Mononuclear cell (primary cell): ENCODE results near the gene POLE4. TPM values are rescaled to one million over a fixed set of nuclear protein-coding genes. Genes with fewer than 3 reads are reported as not detected.

Experiments
- H3K27me3 ChIP-seq: 2 replicates; pipeline ENCODE4 v1.6.0; 2011; ENCODE audit warnings: low read length, control low read depth; ENCODE audit not compliant: insufficient read depth
- H3K4me1 ChIP-seq: 2 replicates; pipeline ENCODE4 v1.5.1; 2011; ENCODE audit warnings: mild to moderate bottlenecking, low read length, control low read depth; ENCODE audit not compliant: insufficient read depth
- H3K4me3 ChIP-seq: 2 replicates; pipeline ENCODE4 v1.5.1; 2011; ENCODE audit warnings: mild to moderate bottlenecking, low read length, moderate library complexity
- H3K9me3 ChIP-seq: 2 replicates; pipeline ENCODE4 v1.5.1; 2011; ENCODE audit warnings: low read depth, mild to moderate bottlenecking, control low read depth, low read length
- total RNA-seq: library from RNA; depleted of rRNA; stranded (reverse); fragments of >200 nt; gene quantifications from one replicate; pipeline ENCODE4 v1.2.3, GENCODE V29; 2012

POLE4 gene
- total RNA-seq, 1 donor, result 23.4 TPM

- H3K9me3 ChIP-seq, result no peaks in the 10 kb centered on the region
- H3K4me1 ChIP-seq, result no peaks in the 10 kb centered on the region
- no peaks in the 10 kb centered on the region for H3K27me3 ChIP-seq
- no peak overlapping the region for H3K4me3 ChIP-seq
These were observed 45.3 kb downstream of the POLE4 start for GRCh38 chr2:75003773-75004172.

GRCh38 chr2:75006041-75006440 lies 47.6 kb downstream of the POLE4 start:
- Histone ChIP-seq H3K27me3 (no peaks in the 10 kb centered on the region), H3K4me3 (no peak overlapping the region), H3K4me1 (no peaks in the 10 kb centered on the region), H3K9me3 (no peaks in the 10 kb centered on the region)

- Histone ChIP-seq H3K4me1 (no peaks in the 10 kb centered on the region), H3K27me3 (no peaks in the 10 kb centered on the region), H3K9me3 (no peaks in the 10 kb centered on the region), H3K4me3 (no peak overlapping the region)
These were observed 48.6 kb downstream of the POLE4 start for GRCh38 chr2:75007061-75007460.

- no peaks in the 10 kb centered on the region for H3K4me1 ChIP-seq
- no peaks in the 10 kb centered on the region for H3K9me3 ChIP-seq
- no peak overlapping the region for H3K4me3 ChIP-seq
- no peaks in the 10 kb centered on the region for H3K27me3 ChIP-seq
These were observed 49.4 kb downstream of the POLE4 start for GRCh38 chr2:75007819-75008218.

GRCh38 chr2:75010571-75010970 lies 52.1 kb downstream of the POLE4 start:
- H3K9me3 ChIP-seq, result no peaks in the 10 kb centered on the region
- H3K4me1 ChIP-seq, result no peaks in the 10 kb centered on the region
- no peak overlapping the region for H3K4me3 ChIP-seq
- H3K27me3 ChIP-seq, result no peaks in the 10 kb centered on the region

- no peaks in the 10 kb centered on the region for H3K9me3 ChIP-seq
- no peak overlapping the region for H3K4me3 ChIP-seq
- no peaks in the 10 kb centered on the region for H3K4me1 ChIP-seq
- H3K27me3 ChIP-seq, result no peaks in the 10 kb centered on the region
These were observed 53.6 kb downstream of the POLE4 start for GRCh38 chr2:75012080-75012479.

GRCh38 chr2:75018162-75018561 lies 59.7 kb downstream of the POLE4 start:
- Histone ChIP-seq H3K4me3 (no peak overlapping the region), H3K4me1 (peaks cover 10% of the 10 kb centered on the region), H3K27me3 (no peaks in the 10 kb centered on the region), H3K9me3 (no peaks in the 10 kb centered on the region)

Other genes with a start within 250 kb of the POLE4 start
- gene HK2, start 124.5 kb upstream of the POLE4 start, total RNA-seq, result 8.3 TPM
- under 0.01 TPM for gene TACR1, start 240.9 kb downstream of the POLE4 start, total RNA-seq